Calu3 (cell line): Measurements from ENCODE around the gene CBLN1. TPM values are rescaled to one million over a fixed set of nuclear protein-coding genes. Genes with fewer than 3 reads are reported as not detected.

Experiments
- BruUV-seq: library from RNA; stranded (reverse); fragments of 400-500 nt; replicated peaks from 2 replicates; lab custom pipeline; 2021; lab: Mats Ljungman, UMichigan
- CTCF ChIA-PET: fragments of 300-600 bp; sonication (Branson Sonifier 250); formaldehyde crosslinking; loops from one replicate; lab custom pipeline; 2022; ENCODE audit warnings: antibody characterized with exemption; lab: Charles Lee
- DNase-seq: peaks from one replicate; pipeline ENCODE4 v3.0.0; 2022
- H3K27ac Mint-ChIP-seq: one replicate; pipeline ENCODE4 v1.8.0; 2022; ENCODE audit warnings: mixed read lengths; ENCODE audit not compliant: unreplicated experiment
- H3K27me3 Mint-ChIP-seq: one replicate; pipeline ENCODE4 v1.8.0; 2022; ENCODE audit warnings: mixed read lengths; ENCODE audit not compliant: unreplicated experiment
- H3K36me3 Mint-ChIP-seq: one replicate; pipeline ENCODE4 v1.8.0; 2022; ENCODE audit warnings: mild to moderate bottlenecking, moderate library complexity, mixed read lengths; ENCODE audit not compliant: insufficient read depth, unreplicated experiment
- H3K4me1 Mint-ChIP-seq: one replicate; pipeline ENCODE4 v1.8.0; 2022; ENCODE audit warnings: mild to moderate bottlenecking, low read depth, mixed read lengths; ENCODE audit not compliant: unreplicated experiment
- H3K4me3 Mint-ChIP-seq: one replicate; pipeline ENCODE4 v1.8.0; 2022; ENCODE audit warnings: mild to moderate bottlenecking, low read depth, moderate library complexity, mixed read lengths; ENCODE audit not compliant: unreplicated experiment
- H3K9me3 Mint-ChIP-seq: one replicate; pipeline ENCODE4 v1.8.0; 2022; ENCODE audit warnings: low read depth, mixed read lengths; ENCODE audit not compliant: unreplicated experiment
- CTCF ChIP-seq: fragments of 200-600 bp; IDR thresholded peaks from one replicate; pipeline ENCODE4 v1.8.0; 2022; ENCODE audit warnings: antibody characterized with exemption; ENCODE audit not compliant: unreplicated experiment
- intact Hi-C: fragments of 100-400 bp; cut with micrococcal nuclease; formaldehyde crosslinking; loops from one replicate; pipeline ENCODE4 v1.10.0; 2022; ENCODE audit not compliant: unreplicated experiment
- total RNA-seq: library from RNA; stranded (reverse); gene quantifications from 2 replicates; pipeline ENCODE4 v1.2.3, GENCODE V29; 2022

Gene CBLN1
- total RNA-seq, 1 experiment from 2014 or later: not detected

- intact Hi-C loops: no loop called here
- Mint-ChIP-seq H3K27me3 (no peaks in the 10 kb centered on the region), H3K9me3 (peaks cover 6% of the 10 kb centered on the region)
Observed at GRCh38 chr16:49260956-49261530, 20.6 kb downstream of the CBLN1 start.

GRCh38 chr16:49260253-49260652 is 21.4 kb downstream of the CBLN1 start:
- no peaks in the 10 kb centered on the region for H3K4me1 Mint-ChIP-seq
- no TSS peak for BruUV-seq
- intact Hi-C loops: no loop called here
- H3K4me3 Mint-ChIP-seq: no peak overlapping the region
- no peaks in the 10 kb centered on the region for H3K36me3 Mint-ChIP-seq
- TF ChIP-seq CTCF: no peak
- CTCF ChIA-PET: no interaction called here
- no peaks in the 10 kb centered on the region for H3K27me3 Mint-ChIP-seq
- H3K27ac Mint-ChIP-seq: no peak overlapping the region
- DNase-seq: no peak
- H3K9me3 Mint-ChIP-seq: peaks cover 7% of the 10 kb centered on the region

More at GRCh38 chr16:49260956-49261530, 20.6 kb downstream of the CBLN1 start:
- DNase-seq: no peak
- Mint-ChIP-seq H3K4me3 (no peak overlapping the region), H3K36me3 (no peaks in the 10 kb centered on the region), H3K4me1 (no peaks in the 10 kb centered on the region), H3K27ac (no peak overlapping the region)
- CTCF ChIA-PET: no interaction called here
- no peak for TF ChIP-seq CTCF
- BruUV-seq: no TSS peak

GRCh38 chr16:49259330-49259729 is 22.3 kb downstream of the CBLN1 start:
- Mint-ChIP-seq H3K36me3 (no peaks in the 10 kb centered on the region), H3K4me3 (no peak overlapping the region), H3K27me3 (no peaks in the 10 kb centered on the region), H3K27ac (no peak overlapping the region), H3K9me3 (peaks cover 8% of the 10 kb centered on the region), H3K4me1 (no peaks in the 10 kb centered on the region)
- CTCF ChIA-PET: no interaction called here
- no peak for DNase-seq
- intact Hi-C loops: no loop called here
- BruUV-seq: no TSS peak
- TF ChIP-seq CTCF: no peak

GRCh38 chr16:49250689-49251088 is 30.9 kb downstream of the CBLN1 start:
- H3K36me3 Mint-ChIP-seq: no peaks in the 10 kb centered on the region

More at GRCh38 chr16:49250689-49251088, 30.9 kb downstream of the CBLN1 start:
- Mint-ChIP-seq H3K4me3 (no peak overlapping the region), H3K9me3 (peaks cover 8% of the 10 kb centered on the region), H3K4me1 (no peaks in the 10 kb centered on the region), H3K27ac (no peak overlapping the region), H3K27me3 (no peaks in the 10 kb centered on the region)
- no peak for DNase-seq
- no peak for TF ChIP-seq CTCF
- no TSS peak for BruUV-seq
- intact Hi-C loops: no loop called here
- CTCF ChIA-PET: no interaction called here
